GM12892 (cell line): Measurements from ENCODE around the gene ARFIP1.

Source experiments
- POLR2A ChIP-seq: IDR thresholded peaks from 2 replicates; pipeline ENCODE4 v1.6.1; 2011; ENCODE audit warnings: low read depth, low read length, control low read depth
- POLR2AphosphoS5 ChIP-seq: IDR thresholded peaks from 2 replicates; pipeline ENCODE4 v1.6.1; 2011; ENCODE audit warnings: low read depth, low read length, control low read depth
- TAF1 ChIP-seq: IDR thresholded peaks from 2 replicates; pipeline ENCODE4 v1.6.1; 2011; ENCODE audit warnings: low read depth, mild to moderate bottlenecking, control low read depth, low read length, borderline replicate concordance

DNA sequence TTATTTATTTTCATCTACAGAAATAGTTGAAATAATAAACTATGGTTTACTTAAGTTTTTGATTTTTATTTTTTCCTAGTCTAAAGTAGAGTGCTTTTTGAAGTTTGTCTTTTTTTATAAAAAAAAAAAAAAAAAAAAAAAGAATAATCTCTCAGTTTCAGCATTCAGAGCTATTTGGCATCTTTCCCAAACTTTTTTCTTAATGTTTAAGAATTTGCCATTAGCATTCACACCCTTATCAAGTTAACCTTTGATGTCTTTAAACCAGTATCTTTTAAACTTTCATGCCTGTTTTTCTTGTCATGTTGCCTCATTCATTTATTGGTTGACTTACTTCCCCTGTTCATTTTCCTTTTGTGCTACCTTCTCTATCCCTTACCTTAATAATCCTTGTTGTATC, 95.5 kb downstream of the ARFIP1 start:
- TF ChIP-seq POLR2A (no peak), POLR2AphosphoS5 (no peak), TAF1 (no peak)
